Cardiac muscle cell (in vitro differentiated cells and primary cell): ENCODE results near the gene VCL. TPM values are rescaled to one million over a fixed set of nuclear protein-coding genes. Genes with fewer than 3 reads are reported as not detected.

Experiments used
- DNase-seq, 2 donors: peaks; one replicate each; pipeline versions ENCODE4 v3.0.0 to v3.0.0-alpha.2; 2010 to 2017; ENCODE audit warnings: low read depth in 1 of 2, low spot score in 1 of 2
- H3K27ac ChIP-seq: fragments of 200-600 bp; sonication (generic); 2 replicates; pipeline ENCODE4 v1.5.1; 2016
- H3K27me3 ChIP-seq: fragments of 200-600 bp; sonication (generic); 2 replicates; pipeline ENCODE4 v1.6.0; 2016; ENCODE audit warnings: control low read depth
- H3K36me3 ChIP-seq: fragments of 200-600 bp; sonication (generic); 2 replicates; pipeline ENCODE4 v1.5.1; 2016; ENCODE audit warnings: control low read depth
- H3K4me1 ChIP-seq: fragments of 200-600 bp; sonication (generic); 2 replicates; pipeline ENCODE4 v1.8.1; 2017; ENCODE audit warnings: low read depth, mild to moderate bottlenecking, mixed run types
- H3K4me3 ChIP-seq: fragments of 200-600 bp; sonication (generic); 2 replicates; pipeline ENCODE4 v1.5.1; 2016; ENCODE audit warnings: mild to moderate bottlenecking
- H3K9me3 ChIP-seq: fragments of 200-600 bp; sonication (generic); 2 replicates; pipeline ENCODE4 v1.5.1; 2017; ENCODE audit warnings: low read depth, mild to moderate bottlenecking, control low read depth
- CTCF ChIP-seq: IDR thresholded peaks from 2 replicates; pipeline ENCODE4 v1.5.1; 2012; ENCODE audit warnings: low read depth, mild to moderate bottlenecking, low read length
- polyA plus RNA-seq: library from polyadenylated mRNA; unstranded; fragments of >200 nt; fragmentation: Nextera tagmentation; extraction: Ambion mirVana; gene quantifications from 2 replicates; pipeline ENCODE4 v1.2.1, GENCODE V29; 2016
- total RNA-seq: library from RNA; depleted of rRNA; stranded (reverse); fragments of >200 nt; gene quantifications from 2 replicates; pipeline ENCODE4 v1.2.3, GENCODE V29; 2016

The VCL gene
- total and polyA plus RNA-seq, 2 experiments from 2014 or later, result 118 to 167 TPM

GRCh38 chr10:74034301-74034700 lies 36.4 kb downstream of the VCL start:
- Histone ChIP-seq H3K27ac (peak overlapping the region; percentile 71), H3K4me1 (peaks cover 17% of the 10 kb centered on the region), H3K9me3 (no peaks in the 10 kb centered on the region), H3K4me3 (no peak overlapping the region), H3K27me3 (no peaks in the 10 kb centered on the region), H3K36me3 (peaks cover 6% of the 10 kb centered on the region)
- no peak for TF ChIP-seq CTCF
- DNase-seq, result no peak

GRCh38 chr10:74035303-74035702 lies 37.4 kb downstream of the VCL start:
- H3K36me3 ChIP-seq, result peaks cover 6% of the 10 kb centered on the region
- no peak overlapping the region for H3K27ac ChIP-seq
- peak; percentile 17 for TF ChIP-seq CTCF
- no peaks in the 10 kb centered on the region for H3K9me3 ChIP-seq
- H3K4me1 ChIP-seq, result peaks cover 26% of the 10 kb centered on the region
- DNase-seq, result peak in 1 of 2 donors; percentile 33
- no peak overlapping the region for H3K4me3 ChIP-seq
- no peaks in the 10 kb centered on the region for H3K27me3 ChIP-seq

- TF ChIP-seq CTCF, result no peak
- DNase-seq, result no peak
- Histone ChIP-seq H3K4me3 (no peak overlapping the region), H3K4me1 (peaks cover 22% of the 10 kb centered on the region), H3K27me3 (no peaks in the 10 kb centered on the region), H3K27ac (no peak overlapping the region), H3K36me3 (peaks cover 6% of the 10 kb centered on the region), H3K9me3 (no peaks in the 10 kb centered on the region)
Observed at GRCh38 chr10:74036474-74036873, 38.6 kb downstream of the VCL start.

GRCh38 chr10:74039561-74040145 lies 41.7 kb downstream of the VCL start:
- TF ChIP-seq CTCF, result no peak
- Histone ChIP-seq H3K27me3 (no peaks in the 10 kb centered on the region), H3K9me3 (no peaks in the 10 kb centered on the region), H3K36me3 (peaks cover 13% of the 10 kb centered on the region), H3K4me3 (no peak overlapping the region), H3K27ac (peak overlapping the region; percentile 82), H3K4me1 (peaks cover 14% of the 10 kb centered on the region)
- DNase-seq, result peak; percentile 27 to 87

GRCh38 chr10:74040200-74041126 lies 42.5 kb downstream of the VCL start:
- no peak for DNase-seq
- peaks cover 14% of the 10 kb centered on the region for H3K4me1 ChIP-seq
- peaks cover 13% of the 10 kb centered on the region for H3K36me3 ChIP-seq
- no peak for TF ChIP-seq CTCF
- no peaks in the 10 kb centered on the region for H3K27me3 ChIP-seq
- peak overlapping the region; percentile 82 for H3K27ac ChIP-seq
- no peaks in the 10 kb centered on the region for H3K9me3 ChIP-seq
- no peak overlapping the region for H3K4me3 ChIP-seq
